IMR-90 (cell line): ENCODE measurements around the gene ROBO1. TPM values are rescaled to one million over a fixed set of nuclear protein-coding genes. Genes with fewer than 3 reads are reported as not detected.
A peak's percentile ranks its signal among the peaks of the same experiment; 100 is the strongest.

ENCODE experiments used
- ATAC-seq: fragments of 200-7000 bp; cut with Tn5 transposase; 2 replicates; pipeline ENCODE4 v1.9.1; 2020; ENCODE audit warnings: low read depth, mild to moderate bottlenecking, moderate library complexity
- BruUV-seq: library from RNA; stranded (reverse); fragments of 400-500 nt; replicated peaks from 2 replicates; lab custom pipeline; 2021; lab: Mats Ljungman, UMichigan
- CTCF ChIA-PET: fragments of 300-600 bp; formaldehyde crosslinking; extraction: SDS; loops from one replicate; lab custom pipeline; 2021; ENCODE audit warnings: antibody characterized with exemption; lab: Yijun Ruan, JAX
- POLR2A ChIA-PET: fragments of 300-600 bp; sonication (Branson Sonifier 250); formaldehyde crosslinking; loops from one replicate; lab custom pipeline; 2022; ENCODE audit warnings: antibody characterized with exemption; ENCODE audit not compliant: unreplicated experiment; lab: Charles Lee
- DNase-seq: peaks from one replicate; pipeline ENCODE4 v3.0.0; 2013
- H2AFZ ChIP-seq: replicated peaks from 2 replicates; pipeline ENCODE3; 2013; ENCODE audit warnings: low read length, mild to moderate bottlenecking; ENCODE audit not compliant: poor library complexity
- H2AK5ac ChIP-seq: 2 replicates; pipeline ENCODE4 v1.6.1; 2013; ENCODE audit warnings: low read depth, low read length, inconsistent platforms
- H2AK9ac ChIP-seq: replicated peaks from 2 replicates; pipeline ENCODE3; 2013; ENCODE audit warnings: mild to moderate bottlenecking, low read depth, low read length, moderate library complexity; ENCODE audit not compliant: poor library complexity
- H2BK120ac ChIP-seq: 2 replicates; pipeline ENCODE4 v1.6.1; 2013; ENCODE audit warnings: low read depth, low read length, inconsistent platforms
- H2BK15ac ChIP-seq: 3 replicates; pipeline ENCODE4 v1.6.1; 2013; ENCODE audit warnings: low read depth, low read length, inconsistent platforms
- H2BK20ac ChIP-seq: 2 replicates; pipeline ENCODE4 v1.6.1; 2013; ENCODE audit warnings: low read depth, mild to moderate bottlenecking, inconsistent platforms, low read length, moderate library complexity
- H2BK5ac ChIP-seq: 2 replicates; pipeline ENCODE4 v1.6.1; 2013; ENCODE audit warnings: mild to moderate bottlenecking, low read depth, low read length, inconsistent platforms; ENCODE audit not compliant: poor library complexity, severe bottlenecking
- H3K14ac ChIP-seq: replicated peaks from 2 replicates; pipeline ENCODE4 v1.6.1; 2013; ENCODE audit warnings: low read depth, low read length, inconsistent platforms
- H3K18ac ChIP-seq: 2 replicates; pipeline ENCODE4 v1.6.1; 2013; ENCODE audit warnings: low read depth, low read length, control low read depth
- H3K23ac ChIP-seq: 2 replicates; pipeline ENCODE4 v1.6.1; 2013; ENCODE audit warnings: low read depth, low read length, inconsistent platforms
- H3K27ac ChIP-seq: 2 replicates; pipeline ENCODE4 v1.5.1; 2013; ENCODE audit warnings: mild to moderate bottlenecking, control low read depth, low read length; ENCODE audit not compliant: insufficient read depth
- H3K27me3 ChIP-seq: 2 replicates; pipeline ENCODE4 v1.6.1; 2013; ENCODE audit warnings: low read length; ENCODE audit not compliant: control insufficient read depth, insufficient read depth
- H3K36me3 ChIP-seq: 2 replicates; pipeline ENCODE4 v1.6.1; 2013; ENCODE audit warnings: low read length, mixed read lengths; ENCODE audit not compliant: control insufficient read depth, insufficient read depth
- H3K4ac ChIP-seq: 2 replicates; pipeline ENCODE4 v1.6.1; 2013; ENCODE audit warnings: low read depth, low read length, inconsistent platforms
- H3K4me1 ChIP-seq: 2 replicates; pipeline ENCODE4 v1.6.1; 2013; ENCODE audit warnings: low read length, mixed read lengths; ENCODE audit not compliant: control insufficient read depth, insufficient read depth
- H3K4me2 ChIP-seq: 2 replicates; pipeline ENCODE4 v1.6.1; 2013; ENCODE audit warnings: low read depth, mild to moderate bottlenecking, control low read depth, low read length, moderate library complexity
- H3K4me3 ChIP-seq: 2 replicates; pipeline ENCODE4 v1.5.1; 2013; ENCODE audit warnings: low read depth, mild to moderate bottlenecking, control low read depth, low read length, moderate library complexity; ENCODE audit not compliant: insufficient read depth
- H3K56ac ChIP-seq: 2 replicates; pipeline ENCODE4 v1.6.1; 2013; ENCODE audit warnings: low read length, inconsistent platforms; ENCODE audit not compliant: insufficient read depth; ENCODE audit errors: extremely low read depth
- H3K79me1 ChIP-seq, 2 experiments: 2 replicates each; pipeline ENCODE4 v1.6.1; 2013; ENCODE audit warnings: low read length in 2 of 2, inconsistent platforms in 1 of 2, low read depth in 1 of 2
- H3K9ac ChIP-seq: 2 replicates; pipeline ENCODE4 v1.6.1; 2013; ENCODE audit warnings: low read depth, low read length, control low read depth
- H3K9me1 ChIP-seq: 2 replicates; pipeline ENCODE4 v1.6.1; 2013; ENCODE audit warnings: low read length, inconsistent platforms; ENCODE audit not compliant: insufficient read depth
- H3K9me3 ChIP-seq: 2 replicates; pipeline ENCODE4 v1.6.1; 2013; ENCODE audit warnings: low read length; ENCODE audit not compliant: control insufficient read depth, insufficient read depth
- H4K20me1 ChIP-seq: 2 replicates; pipeline ENCODE4 v1.6.1; 2013; ENCODE audit warnings: low read length, inconsistent platforms; ENCODE audit not compliant: insufficient read depth
- H4K5ac ChIP-seq: 2 replicates; pipeline ENCODE4 v1.6.1; 2013; ENCODE audit warnings: mild to moderate bottlenecking, low read depth, low read length, control low read depth
- H4K8ac ChIP-seq, 2 experiments: 2 replicates each; pipeline ENCODE4 v1.6.1; 2013; ENCODE audit warnings: low read depth in 2 of 2, low read length in 2 of 2, control low read depth in 1 of 2, inconsistent platforms in 1 of 2
- H4K91ac ChIP-seq: 2 replicates; pipeline ENCODE4 v1.6.1; 2013; ENCODE audit warnings: low read depth, low read length, inconsistent platforms; ENCODE audit not compliant: insufficient read depth
- BHLHE40 ChIP-seq: fragments of 150-350 bp; IDR thresholded peaks from 2 replicates; pipeline ENCODE4 v1.6.1; 2016; ENCODE audit warnings: mild to moderate bottlenecking, low read depth, low read length
- CEBPB ChIP-seq: IDR thresholded peaks from 2 replicates; pipeline ENCODE4 v1.6.1; 2012; ENCODE audit warnings: low read depth, low read length, improper control_type of control experiment
- CHD1 ChIP-seq: IDR thresholded peaks from 2 replicates; pipeline ENCODE4 v1.6.1; 2012; ENCODE audit warnings: low read depth, low read length, improper control_type of control experiment
- FOS ChIP-seq: fragments of 150-350 bp; IDR thresholded peaks from 2 replicates; pipeline ENCODE4 v1.6.1; 2016; ENCODE audit warnings: low read depth, low read length
- MAFK ChIP-seq: IDR thresholded peaks from 2 replicates; pipeline ENCODE4 v1.6.1; 2012; ENCODE audit warnings: low read depth, low read length, improper control_type of control experiment
- MAZ ChIP-seq: IDR thresholded peaks from 2 replicates; pipeline ENCODE4 v1.6.1; 2012; ENCODE audit warnings: low read depth, mild to moderate bottlenecking, low read length, improper control_type of control experiment, moderate library complexity, borderline replicate concordance
- MXI1 ChIP-seq: IDR thresholded peaks from 2 replicates; pipeline ENCODE4 v1.6.1; 2012; ENCODE audit warnings: low read depth, mild to moderate bottlenecking, low read length, moderate library complexity, borderline replicate concordance
- NFE2L2 ChIP-seq: fragments of 150-350 bp; IDR thresholded peaks from 2 replicates; pipeline ENCODE4 v1.6.1; 2016; ENCODE audit warnings: low read depth, mild to moderate bottlenecking, low read length
- POLR2A ChIP-seq: IDR thresholded peaks from 2 replicates; pipeline ENCODE4 v1.6.1; 2012; ENCODE audit warnings: mild to moderate bottlenecking, low read depth, low read length
- RAD21 ChIP-seq: IDR thresholded peaks from 2 replicates; pipeline ENCODE4 v1.6.1; 2012; ENCODE audit warnings: low read length, improper control_type of control experiment
- RCOR1 ChIP-seq: IDR thresholded peaks from 2 replicates; pipeline ENCODE4 v1.6.1; 2012; ENCODE audit warnings: mild to moderate bottlenecking, low read length, improper control_type of control experiment; ENCODE audit not compliant: insufficient replicate concordance
- RFX5 ChIP-seq: IDR thresholded peaks from 2 replicates; pipeline ENCODE4 v1.8.0; 2012; ENCODE audit warnings: low read depth, mild to moderate bottlenecking, low read length, moderate library complexity
- SMC3 ChIP-seq: fragments of 150-350 bp; IDR thresholded peaks from 2 replicates; pipeline ENCODE4 v1.6.1; 2016; ENCODE audit warnings: low read depth, mild to moderate bottlenecking, antibody characterized with exemption, low read length, moderate library complexity
- USF2 ChIP-seq: fragments of 150-350 bp; IDR thresholded peaks from 2 replicates; pipeline ENCODE4 v1.6.1; 2017; ENCODE audit warnings: mild to moderate bottlenecking, antibody characterized with exemption, low read length, low read depth
- WGBS, 2 experiments: methylation state at CpG; one replicate each; pipeline versions ENCODE4 v1.1.5 to v1.1.7; 2013; ENCODE audit warnings: missing lambda C conversion rate in 2 of 2; ENCODE audit not compliant: insufficient read length in 1 of 2; ENCODE audit errors: extremely low coverage in 2 of 2; 5-methylcytosine and 5-hydroxymethylcytosine counted together
- dilution Hi-C: fragments of 300-500 bp; cut with HindIII; formaldehyde crosslinking; loops from one replicate; pipeline ENCODE4 v1.14.3; 2018; ENCODE audit warnings: low sequenced_read_pairs; ENCODE audit not compliant: unreplicated experiment
- in situ Hi-C: fragments of 300-500 bp; cut with MboI; formaldehyde crosslinking; loops from 3 replicates; pipeline ENCODE4 v1.14.3; 2019; ENCODE audit warnings: low sequenced_read_pairs, inconsistent platforms, mixed read lengths
- intact Hi-C: fragments of 100-400 bp; cut with micrococcal nuclease; formaldehyde crosslinking; loops from 2 replicates; pipeline ENCODE4 v1.10.0; 2022
- polyA plus RNA-seq, 3 experiments: library from polyadenylated mRNA; depleted of rRNA; stranded (reverse); fragments of >200 nt; gene quantifications; 2 replicates each; pipeline ENCODE4 v1.2.3, GENCODE V29; 2012; ENCODE audit warnings: low replicate concordance in 1 of 3
- total RNA-seq: library from RNA; depleted of rRNA; stranded (reverse); fragments of >200 nt; gene quantifications from 2 replicates; pipeline ENCODE4 v1.2.3, GENCODE V29; 2012
- TF ChIP-seq, protein P1 (sequence below): fragments of 150-350 bp; IDR thresholded peaks from 2 replicates; pipeline ENCODE4 v1.6.1; 2016; ENCODE audit warnings: low read depth, mild to moderate bottlenecking, low read length, moderate library complexity, borderline replicate concordance
- TF ChIP-seq, protein P2 (sequence below): conservative IDR thresholded peaks from 2 replicates; pipeline ENCODE4 v1.5.1; 2012; ENCODE audit warnings: mild to moderate bottlenecking, low read depth, low read length, improper control_type of control experiment

Gene ROBO1
- total and polyA plus RNA-seq, 2 of the 4 experiments (the other 2 are of a cell fraction), result 24.1 to 53.9 TPM

DNA sequence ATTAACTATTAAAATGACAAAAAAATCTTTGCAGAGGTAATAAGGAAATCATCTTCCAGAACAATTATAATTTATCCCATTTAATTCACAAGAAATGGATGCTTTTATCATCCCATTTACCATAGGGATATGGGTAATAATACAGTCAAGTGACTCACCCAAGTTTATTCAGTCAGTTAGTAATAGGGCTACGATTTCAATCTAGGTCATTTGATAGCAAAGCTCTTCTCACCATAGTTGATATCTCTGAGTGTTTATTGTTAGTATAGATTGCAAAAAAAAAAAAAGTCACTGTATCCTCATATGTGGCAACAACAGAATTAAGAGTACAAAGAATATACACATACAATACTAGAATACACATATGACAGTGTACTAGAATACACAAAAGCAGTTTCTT is 797.1 kb downstream of the ROBO1 start:
- Histone ChIP-seq H3K23ac (no peak overlapping the region), H2AK5ac (no peak overlapping the region), H3K27ac (no peak overlapping the region), H2AFZ (no peak overlapping the region), H2BK20ac (no peak overlapping the region), H3K79me1 (peaks cover 6 to 11% of the 10 kb centered on the region in 2 experiments; a peak in 3 of 4 replicates), H4K8ac (no peak overlapping the region), H3K9me3 (no peaks in the 10 kb centered on the region), H3K14ac (no peak overlapping the region), H3K36me3 (no peaks in the 10 kb centered on the region), H3K9me1 (no peaks in the 10 kb centered on the region), H3K9ac (no peak overlapping the region), H2BK120ac (no peak overlapping the region), H3K4me3 (no peak overlapping the region), H3K4me1 (no peaks in the 10 kb centered on the region), H4K91ac (no peak overlapping the region), H3K4ac (no peak overlapping the region), H3K18ac (no peak overlapping the region), H3K56ac (no peak overlapping the region), H3K4me2 (no peak overlapping the region), H2BK5ac (no peak overlapping the region), H2BK15ac (no peak overlapping the region), H2AK9ac (no peak overlapping the region), H3K27me3 (no peaks in the 10 kb centered on the region), H4K5ac (no peak overlapping the region), H4K20me1 (no peaks in the 10 kb centered on the region)
- in situ Hi-C loops (no loop called here), intact Hi-C loops (no loop called here), dilution Hi-C loops (no loop called here)
- DNase-seq (peak; percentile 24), ATAC-seq (no peak)
- ChIA-PET CTCF (no interaction called here), POLR2A (no interaction called here)
- no CpG with 5 or more reads among the region's 1 CpG for WGBS, 2 experiments
- BruUV-seq, result no TSS peak
- TF ChIP-seq, protein P1, sequence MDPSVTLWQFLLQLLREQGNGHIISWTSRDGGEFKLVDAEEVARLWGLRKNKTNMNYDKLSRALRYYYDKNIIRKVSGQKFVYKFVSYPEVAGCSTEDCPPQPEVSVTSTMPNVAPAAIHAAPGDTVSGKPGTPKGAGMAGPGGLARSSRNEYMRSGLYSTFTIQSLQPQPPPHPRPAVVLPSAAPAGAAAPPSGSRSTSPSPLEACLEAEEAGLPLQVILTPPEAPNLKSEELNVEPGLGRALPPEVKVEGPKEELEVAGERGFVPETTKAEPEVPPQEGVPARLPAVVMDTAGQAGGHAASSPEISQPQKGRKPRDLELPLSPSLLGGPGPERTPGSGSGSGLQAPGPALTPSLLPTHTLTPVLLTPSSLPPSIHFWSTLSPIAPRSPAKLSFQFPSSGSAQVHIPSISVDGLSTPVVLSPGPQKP, result no peak
- TF ChIP-seq RAD21 (no peak), RFX5 (no peak), RCOR1 (no peak), NFE2L2 (no peak), MXI1 (no peak), MAZ (no peak), POLR2A (no peak), BHLHE40 (no peak), SMC3 (no peak), FOS (no peak), CEBPB (no peak), USF2 (no peak), CHD1 (no peak), MAFK (no peak)
- TF ChIP-seq, protein P2, sequence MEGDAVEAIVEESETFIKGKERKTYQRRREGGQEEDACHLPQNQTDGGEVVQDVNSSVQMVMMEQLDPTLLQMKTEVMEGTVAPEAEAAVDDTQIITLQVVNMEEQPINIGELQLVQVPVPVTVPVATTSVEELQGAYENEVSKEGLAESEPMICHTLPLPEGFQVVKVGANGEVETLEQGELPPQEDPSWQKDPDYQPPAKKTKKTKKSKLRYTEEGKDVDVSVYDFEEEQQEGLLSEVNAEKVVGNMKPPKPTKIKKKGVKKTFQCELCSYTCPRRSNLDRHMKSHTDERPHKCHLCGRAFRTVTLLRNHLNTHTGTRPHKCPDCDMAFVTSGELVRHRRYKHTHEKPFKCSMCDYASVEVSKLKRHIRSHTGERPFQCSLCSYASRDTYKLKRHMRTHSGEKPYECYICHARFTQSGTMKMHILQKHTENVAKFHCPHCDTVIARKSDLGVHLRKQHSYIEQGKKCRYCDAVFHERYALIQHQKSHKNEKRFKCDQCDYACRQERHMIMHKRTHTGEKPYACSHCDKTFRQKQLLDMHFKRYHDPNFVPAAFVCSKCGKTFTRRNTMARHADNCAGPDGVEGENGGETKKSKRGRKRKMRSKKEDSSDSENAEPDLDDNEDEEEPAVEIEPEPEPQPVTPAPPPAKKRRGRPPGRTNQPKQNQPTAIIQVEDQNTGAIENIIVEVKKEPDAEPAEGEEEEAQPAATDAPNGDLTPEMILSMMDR, result no peak
